Transverse colon (tissue), 3 donors: ENCODE data around the gene SLC22A3.
"Not testable (repeated sequence)": the region's sequence is repeated elsewhere in the genome, so short reads cannot be mapped to it uniquely, and the experiment has no call there.

ENCODE experiments used
- POLR2A ChIP-seq: fragments of 450-650 bp; IDR thresholded peaks from one replicate; pipeline ENCODE4 v1.6.1; 2016; ENCODE audit warnings: antibody characterized with exemption, mild to moderate bottlenecking, moderate library complexity
- TF ChIP-seq, protein P1 (sequence below), 5 experiments: fragments of 200-600 bp in 3 of 5; fragments of 450-650 bp in 2 of 5; sonication (generic) in 3 of 5; IDR thresholded peaks; 1 replicate in 2 of 5; 2 replicates in 3 of 5; pipeline ENCODE4 v1.5.1; 2016 to 2017; ENCODE audit warnings: antibody characterized with exemption in 5 of 5, inconsistent platforms in 3 of 5, mild to moderate bottlenecking in 2 of 5, moderate library complexity in 1 of 5

DNA sequence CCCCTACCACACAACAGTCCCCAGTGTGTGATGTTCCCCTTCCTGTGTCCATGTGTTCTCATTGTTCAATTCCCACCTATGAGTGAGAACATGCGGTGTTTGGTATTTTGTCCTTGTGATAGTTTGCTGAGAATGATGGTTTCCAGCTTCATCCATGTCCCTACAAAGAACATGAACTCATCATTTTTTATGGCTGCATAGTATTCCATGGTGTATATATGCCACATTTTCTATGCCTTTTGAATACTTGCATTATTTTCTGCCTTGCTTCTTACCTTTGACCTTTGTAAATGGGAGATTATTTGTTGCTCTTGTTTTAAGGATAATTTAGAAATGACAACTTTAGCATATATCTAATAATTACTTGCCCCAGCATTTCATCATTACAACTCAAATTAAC is 45.3 kb downstream of the SLC22A3 start:
- TF ChIP-seq, protein P1, sequence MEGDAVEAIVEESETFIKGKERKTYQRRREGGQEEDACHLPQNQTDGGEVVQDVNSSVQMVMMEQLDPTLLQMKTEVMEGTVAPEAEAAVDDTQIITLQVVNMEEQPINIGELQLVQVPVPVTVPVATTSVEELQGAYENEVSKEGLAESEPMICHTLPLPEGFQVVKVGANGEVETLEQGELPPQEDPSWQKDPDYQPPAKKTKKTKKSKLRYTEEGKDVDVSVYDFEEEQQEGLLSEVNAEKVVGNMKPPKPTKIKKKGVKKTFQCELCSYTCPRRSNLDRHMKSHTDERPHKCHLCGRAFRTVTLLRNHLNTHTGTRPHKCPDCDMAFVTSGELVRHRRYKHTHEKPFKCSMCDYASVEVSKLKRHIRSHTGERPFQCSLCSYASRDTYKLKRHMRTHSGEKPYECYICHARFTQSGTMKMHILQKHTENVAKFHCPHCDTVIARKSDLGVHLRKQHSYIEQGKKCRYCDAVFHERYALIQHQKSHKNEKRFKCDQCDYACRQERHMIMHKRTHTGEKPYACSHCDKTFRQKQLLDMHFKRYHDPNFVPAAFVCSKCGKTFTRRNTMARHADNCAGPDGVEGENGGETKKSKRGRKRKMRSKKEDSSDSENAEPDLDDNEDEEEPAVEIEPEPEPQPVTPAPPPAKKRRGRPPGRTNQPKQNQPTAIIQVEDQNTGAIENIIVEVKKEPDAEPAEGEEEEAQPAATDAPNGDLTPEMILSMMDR (IDR thresholded peaks at IDR 0.05), result not testable (repeated sequence)
- not testable (repeated sequence) for TF ChIP-seq POLR2A
